ENCODE measurements around the gene C1QTNF6.
"Not testable (repeated sequence)": the region's sequence is repeated elsewhere in the genome, so short reads cannot be mapped to it uniquely, and the experiment has no call there.

The C1QTNF6 gene

GRCh38 chr22:37187891-37188761 lies at the start of gene C1QTNF6:
C1QTNF6 (minus strand) TSS chr22:37188247; CDS start chr22:37188213, 34 bp downstream.
- DNase-seq: no peak

GRCh38 chr22:37235897-37236607 lies 48.0 kb upstream of the C1QTNF6 start:
- DNase-seq: no peak

GRCh38 chr22:37234736-37235711 lies 47.0 kb upstream of the C1QTNF6 start:
- DNase-seq: no peak

GRCh38 chr22:37233751-37234631 lies 45.9 kb upstream of the C1QTNF6 start:
- DNase-seq: no peak

GRCh38 chr22:37233371-37233750 lies 45.3 kb upstream of the C1QTNF6 start:
- DNase-seq: not testable (repeated sequence)

GRCh38 chr22:37232140-37232998 lies 44.3 kb upstream of the C1QTNF6 start:
- DNase-seq: no peak

GRCh38 chr22:37231406-37232139 lies 43.5 kb upstream of the C1QTNF6 start:
- DNase-seq: peak; percentile 42

GRCh38 chr22:37230673-37231405 lies 42.8 kb upstream of the C1QTNF6 start:
- DNase-seq: peak; percentile 38

GRCh38 chr22:37229805-37230672 lies 42.0 kb upstream of the C1QTNF6 start:
- DNase-seq: peak; percentile 87

- peak; percentile 35 for DNase-seq
These were observed 41.2 kb upstream of the C1QTNF6 start for GRCh38 chr22:37229012-37229804.

GRCh38 chr22:37228106-37229011 lies 40.3 kb upstream of the C1QTNF6 start:
- peak; percentile 58 for DNase-seq

- DNase-seq: no peak
These were observed 38.5 kb upstream of the C1QTNF6 start for GRCh38 chr22:37226514-37226913.

GRCh38 chr22:37226087-37226486 lies 38.0 kb upstream of the C1QTNF6 start:
- DNase-seq: no peak

GRCh38 chr22:37225481-37225880 lies 37.4 kb upstream of the C1QTNF6 start:
- DNase-seq: no peak

- no peak for DNase-seq
These were observed 36.8 kb upstream of the C1QTNF6 start for GRCh38 chr22:37224757-37225420.
